ENCODE results near the gene LAMB2. TPM values are rescaled to one million over a fixed set of nuclear protein-coding genes. Genes with fewer than 3 reads are reported as not detected.

Gene LAMB2
- total and polyA plus RNA-seq, 2 donors (not counting 1 experiment from before 2014, with no cell fraction given), result 0.67 to 0.74 TPM

GRCh38 chr3:49131040-49131439 lies 1.8 kb downstream of the LAMB2 start:
- no peaks in the 10 kb centered on the region for H3K9me3 ChIP-seq (ENCODE audit: control extremely low read depth in 1 of 3, control insufficient read depth in 2 of 3, insufficient read depth in 1 of 3, low read length in 2 of 3)
- no peaks in the 10 kb centered on the region for H4K20me1 ChIP-seq (ENCODE audit: control insufficient read depth, insufficient read depth, low read length, poor library complexity, severe bottlenecking)
- no peak for DNase-seq
- ATAC-seq (ENCODE audit: low read depth), result no peak
- Mint-ChIP-seq H3K27me3 (peaks cover 21% of the 10 kb centered on the region), H3K4me1 (peaks cover 2% of the 10 kb centered on the region), H3K4me3 (no peak overlapping the region), H3K9me3 (ENCODE audit: insufficient read depth) (no peaks in the 10 kb centered on the region), H3K27ac (no peak overlapping the region)
- no peak overlapping the region for H3K4me3 ChIP-seq (ENCODE audit: control extremely low read depth in 1 of 5, extremely low read depth in 1 of 5, insufficient read depth in 1 of 5, low read depth in 2 of 5, low read length in 4 of 5)
- ChIA-PET CTCF (no interaction called here), POLR2A (no interaction called here)
- WGBS (ENCODE audit: insufficient coverage), result 89% methylated on average over 12 of the region's 12 CpGs
- H3K4me1 ChIP-seq (ENCODE audit: control insufficient read depth in 2 of 2, insufficient read depth in 2 of 2, low read length in 2 of 2), result peaks cover 4 to 10% of the 10 kb centered on the region in 2 donors
- intact Hi-C loops (cut with micrococcal nuclease), result no loop called here
- no peak overlapping the region for H3K9ac ChIP-seq (ENCODE audit: low read length)
- no peak overlapping the region for H2AFZ ChIP-seq (ENCODE audit: insufficient read depth, low read depth, low read length, poor library complexity, severe bottlenecking)
- H3K36me3 ChIP-seq (replicated peaks in 1 of 2; ENCODE audit: control extremely low read depth in 1 of 2, control insufficient read depth in 1 of 2, extremely low read depth in 1 of 2, insufficient read depth in 2 of 2, low read length in 1 of 2), result no peaks in the 10 kb centered on the region
- no peak overlapping the region for H3K4me2 ChIP-seq (replicated peaks; ENCODE audit: low read depth, low read length, poor library complexity, severe bottlenecking)
- no peak overlapping the region for H3K27ac ChIP-seq (ENCODE audit: low read length in 2 of 2)
- no peaks in the 10 kb centered on the region for H3K79me2 ChIP-seq (ENCODE audit: control insufficient read depth, insufficient read depth, low read length)
- H3K27me3 ChIP-seq (replicated peaks in 1 of 4; ENCODE audit: control extremely low read depth in 1 of 4, control insufficient read depth in 3 of 4, insufficient read depth in 4 of 4, low read length in 3 of 4), result peaks cover 0 to 29% (median 0%) of the 10 kb centered on the region in 4 experiments
- no peak for TF ChIP-seq CTCF (IDR thresholded peaks at IDR 0.05)
- TF ChIP-seq EZH2 (IDR thresholded peaks at IDR 0.05; ENCODE audit: borderline replicate concordance, insufficient read depth, low read depth, low read length, poor library complexity, severe bottlenecking), result no peak

GRCh38 chr3:49124991-49125670 lies 7.7 kb downstream of the LAMB2 start:
- TF ChIP-seq CTCF (IDR thresholded peaks at IDR 0.05), result no peak
- no peak for TF ChIP-seq EZH2 (IDR thresholded peaks at IDR 0.05; ENCODE audit: borderline replicate concordance, insufficient read depth, low read depth, low read length, poor library complexity, severe bottlenecking)
- Histone ChIP-seq H2AFZ (ENCODE audit: insufficient read depth, low read depth, low read length, poor library complexity, severe bottlenecking) (no peak overlapping the region), H3K9me3 (ENCODE audit: control extremely low read depth in 1 of 3, control insufficient read depth in 2 of 3, insufficient read depth in 1 of 3, low read length in 2 of 3) (peaks cover 0 to 5% (median 0%) of the 10 kb centered on the region in 3 donors), H3K4me1 (ENCODE audit: control insufficient read depth in 2 of 2, insufficient read depth in 2 of 2, low read length in 2 of 2) (peaks cover under 1 to 8% of the 10 kb centered on the region in 2 donors), H3K4me2 (replicated peaks; ENCODE audit: low read depth, low read length, poor library complexity, severe bottlenecking) (no peak overlapping the region), H3K27ac (ENCODE audit: low read length in 2 of 2) (no peak overlapping the region), H3K9ac (ENCODE audit: low read length) (no peak overlapping the region), H3K4me3 (ENCODE audit: control extremely low read depth in 1 of 5, extremely low read depth in 1 of 5, insufficient read depth in 1 of 5, low read depth in 2 of 5, low read length in 4 of 5) (no peak overlapping the region), H3K36me3 (replicated peaks in 1 of 2; ENCODE audit: control extremely low read depth in 1 of 2, control insufficient read depth in 1 of 2, extremely low read depth in 1 of 2, insufficient read depth in 2 of 2, low read length in 1 of 2) (no peaks in the 10 kb centered on the region), H3K79me2 (ENCODE audit: control insufficient read depth, insufficient read depth, low read length) (no peaks in the 10 kb centered on the region), H3K27me3 (replicated peaks in 1 of 4; ENCODE audit: control extremely low read depth in 1 of 4, control insufficient read depth in 3 of 4, insufficient read depth in 4 of 4, low read length in 3 of 4) (no peaks in the 10 kb centered on the region), H4K20me1 (ENCODE audit: control insufficient read depth, insufficient read depth, low read length, poor library complexity, severe bottlenecking) (no peaks in the 10 kb centered on the region)
- no peak overlapping the region for H3K4me3 Mint-ChIP-seq
- peaks cover 6% of the 10 kb centered on the region for H3K4me1 Mint-ChIP-seq
- H3K27me3 Mint-ChIP-seq, result no peaks in the 10 kb centered on the region
- no peak for DNase-seq
- no peak overlapping the region for H3K27ac Mint-ChIP-seq
- no peak for ATAC-seq (ENCODE audit: low read depth)
- POLR2A ChIA-PET, result interaction anchor here (0.6 kb wide), 1 partner anchor 61 kb away, joined by 8 read pairs; no protein-coding TSS in a partner anchor
- 75% methylated on average over 11 of the region's 14 CpGs for WGBS (ENCODE audit: insufficient coverage)
- CTCF ChIA-PET, result interaction anchor here (1.1 kb wide), 1 partner anchor 24 kb away, joined by 3 read pairs; no protein-coding TSS in a partner anchor
- intact Hi-C loops (cut with micrococcal nuclease), result loop anchor here (5.0 kb wide), 1 partner anchor 547 kb away; the partner anchor contains the start of gene APEH
- no peaks in the 10 kb centered on the region for H3K9me3 Mint-ChIP-seq (ENCODE audit: insufficient read depth)

Measured in B cell (primary cell).